ENCODE data around the gene DRP2. TPM values are rescaled to one million over a fixed set of nuclear protein-coding genes. Genes with fewer than 3 reads are reported as not detected.
"Not testable (repeated sequence)": the region's sequence is repeated elsewhere in the genome, so short reads cannot be mapped to it uniquely, and the experiment has no call there.

Gene DRP2
- total RNA-seq, 1 experiment from 2014 or later: 0.45 TPM

GRCh38 chrX:101276238-101276637, 56.7 kb downstream of the DRP2 start:
- ChIA-PET POLR2A (ENCODE audit: low non-redundant PET) (no interaction called here), CTCF (no interaction called here)
- DNase-seq (ENCODE audit: low spot score): no peak
- H3K27ac ChIP-seq (ENCODE audit: low read depth, low read length, poor library complexity, severe bottlenecking): no peak overlapping the region
- H3K9me3 ChIP-seq (ENCODE audit: low read depth, low read length, poor library complexity, severe bottlenecking): no peaks in the 10 kb centered on the region
- intact Hi-C loops (cut with micrococcal nuclease; ENCODE audit: unreplicated experiment): no loop called here
- no TSS peak for BruUV-seq (replicated peaks)
- TF ChIP-seq CTCF (conservative IDR thresholded peaks at IDR 0.05; ENCODE audit: low read depth, low read length): no peak
- no peak for TF ChIP-seq EZH2 (IDR thresholded peaks at IDR 0.05; ENCODE audit: borderline replicate concordance, low read depth, low read length, poor library complexity, severe bottlenecking)
- H3K27me3 ChIP-seq (replicated peaks; ENCODE audit: insufficient read depth, low read depth, low read length, poor library complexity): no peaks in the 10 kb centered on the region
- H3K36me3 ChIP-seq (ENCODE audit: insufficient read depth, low read length, poor library complexity, severe bottlenecking): no peaks in the 10 kb centered on the region
- no peaks in the 10 kb centered on the region for H3K4me1 ChIP-seq (ENCODE audit: insufficient read depth, low read length, poor library complexity, severe bottlenecking)
- no peak overlapping the region for H3K4me3 ChIP-seq (ENCODE audit: low read depth, low read length, poor library complexity, severe bottlenecking)

DNA sequence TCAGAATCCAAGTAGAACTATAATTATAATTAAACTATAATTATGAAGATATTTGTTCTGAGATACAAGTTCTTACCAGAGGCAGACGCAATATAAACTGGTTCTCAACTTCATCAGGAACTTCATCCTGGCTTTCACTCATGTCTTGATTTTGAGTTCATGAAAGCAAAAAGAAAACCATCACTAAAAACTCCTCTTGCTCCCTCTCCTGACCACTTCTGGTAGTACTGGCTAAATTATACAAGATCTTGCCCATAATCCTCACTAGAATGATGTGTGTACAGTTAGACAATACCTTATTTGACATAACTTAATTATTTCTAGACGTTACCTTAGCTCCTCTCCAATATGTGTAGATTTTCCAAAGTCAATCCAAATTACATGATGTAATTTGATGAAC, 67.8 kb downstream of the DRP2 start:
- Histone ChIP-seq H3K4me1 (ENCODE audit: insufficient read depth, low read length, poor library complexity, severe bottlenecking) (no peaks in the 10 kb centered on the region), H3K9me3 (ENCODE audit: low read depth, low read length, poor library complexity, severe bottlenecking) (no peaks in the 10 kb centered on the region), H3K27ac (ENCODE audit: low read depth, low read length, poor library complexity, severe bottlenecking) (no peak overlapping the region), H3K4me3 (ENCODE audit: low read depth, low read length, poor library complexity, severe bottlenecking) (no peak overlapping the region), H3K36me3 (ENCODE audit: insufficient read depth, low read length, poor library complexity, severe bottlenecking) (no peaks in the 10 kb centered on the region), H3K27me3 (replicated peaks; ENCODE audit: insufficient read depth, low read depth, low read length, poor library complexity) (no peaks in the 10 kb centered on the region)
- TF ChIP-seq EZH2 (IDR thresholded peaks at IDR 0.05; ENCODE audit: borderline replicate concordance, low read depth, low read length, poor library complexity, severe bottlenecking) (no peak), CTCF (conservative IDR thresholded peaks at IDR 0.05; ENCODE audit: low read depth, low read length) (peak; percentile 68)
- CTCF ChIA-PET: no interaction called here
- POLR2A ChIA-PET (ENCODE audit: low non-redundant PET): no interaction called here
- DNase-seq (ENCODE audit: low spot score): peak; percentile 58
- BruUV-seq (replicated peaks): no TSS peak
- intact Hi-C loops (cut with micrococcal nuclease; ENCODE audit: unreplicated experiment): loop anchor here (5.0 kb wide), 2 partner anchors 390 to 615 kb away; no protein-coding TSS in a partner anchor

GRCh38 chrX:101290957-101291603, 71.5 kb downstream of the DRP2 start, which contains the start of gene TAF7L:
Gene TAF7L (minus strand): TSS chrX:101291334. CDS start chrX:101287543, 3,791 bp downstream.
- POLR2A ChIA-PET (ENCODE audit: low non-redundant PET): no interaction called here
- Histone ChIP-seq H3K4me1 (ENCODE audit: insufficient read depth, low read length, poor library complexity, severe bottlenecking) (no peaks in the 10 kb centered on the region), H3K27me3 (replicated peaks; ENCODE audit: insufficient read depth, low read depth, low read length, poor library complexity) (no peaks in the 10 kb centered on the region), H3K4me3 (ENCODE audit: low read depth, low read length, poor library complexity, severe bottlenecking) (no peak within 1 kb of the TSS), H3K27ac (ENCODE audit: low read depth, low read length, poor library complexity, severe bottlenecking) (no peak within 1 kb of the TSS), H3K36me3 (ENCODE audit: insufficient read depth, low read length, poor library complexity, severe bottlenecking) (no peaks in the 10 kb centered on the region), H3K9me3 (ENCODE audit: low read depth, low read length, poor library complexity, severe bottlenecking) (no peaks in the 10 kb centered on the region)
- intact Hi-C loops (cut with micrococcal nuclease; ENCODE audit: unreplicated experiment): no loop called here
- no peak for DNase-seq (ENCODE audit: low spot score)
- CTCF ChIA-PET: no interaction called here
- no peak for TF ChIP-seq EZH2 (IDR thresholded peaks at IDR 0.05; ENCODE audit: borderline replicate concordance, low read depth, low read length, poor library complexity, severe bottlenecking)
- no peak for TF ChIP-seq CTCF (conservative IDR thresholded peaks at IDR 0.05; ENCODE audit: low read depth, low read length)
- BruUV-seq (replicated peaks): no TSS peak

GRCh38 chrX:101295603-101296002, 76.0 kb downstream of the DRP2 start:
- H3K27ac ChIP-seq (ENCODE audit: low read depth, low read length, poor library complexity, severe bottlenecking); intact Hi-C loops (cut with micrococcal nuclease; ENCODE audit: unreplicated experiment); H3K9me3 ChIP-seq (ENCODE audit: low read depth, low read length, poor library complexity, severe bottlenecking); DNase-seq (ENCODE audit: low spot score); H3K4me3 ChIP-seq (ENCODE audit: low read depth, low read length, poor library complexity, severe bottlenecking); POLR2A ChIA-PET (ENCODE audit: low non-redundant PET); BruUV-seq (replicated peaks); H3K4me1 ChIP-seq (ENCODE audit: insufficient read depth, low read length, poor library complexity, severe bottlenecking); H3K36me3 ChIP-seq (ENCODE audit: insufficient read depth, low read length, poor library complexity, severe bottlenecking); CTCF ChIA-PET; H3K27me3 ChIP-seq (replicated peaks; ENCODE audit: insufficient read depth, low read depth, low read length, poor library complexity): not testable (repeated sequence)
